Frontal cortex (tissue), 4 donors: Measurements from ENCODE around the gene CENPU. TPM values are rescaled to one million over a fixed set of nuclear protein-coding genes. Genes with fewer than 3 reads are reported as not detected.

Source experiments
- DNase-seq, 2 donors: peaks; one replicate each; pipeline ENCODE4 v3.0.0; 2012; ENCODE audit warnings: low spot score in 2 of 2
- FAIRE-seq: peaks from 2 replicates; lab custom pipeline; 2012; peaks lifted over from hg19 to GRCh38; lab: Jason Lieb, UNC
- total RNA-seq: library from RNA; depleted of rRNA; stranded (reverse); fragments of >200 nt; gene quantifications from one replicate; pipeline ENCODE4 v1.2.3, GENCODE V29; 2014
- donor health status: control.
- donor health status: control.
- donor health status: control.

CENPU gene
- total RNA-seq, 1 donor from 2014 or later = 6.1 TPM

GRCh38 chr4:184648313-184649025, 85.4 kb downstream of the CENPU start:
- DNase-seq (peak; percentile 33 to 49), FAIRE-seq (no peak)

- FAIRE-seq (no peak), DNase-seq (no peak)
These were observed 85.9 kb downstream of the CENPU start for GRCh38 chr4:184648054-184648312.

GRCh38 chr4:184647266-184648053, 86.4 kb downstream of the CENPU start:
- DNase-seq (no peak), FAIRE-seq (no peak)

GRCh38 chr4:184645904-184646610, 87.8 kb downstream of the CENPU start:
- no peak for FAIRE-seq
- no peak for DNase-seq

GRCh38 chr4:184644553-184645307, 89.2 kb downstream of the CENPU start:
- no peak for FAIRE-seq
- DNase-seq = no peak

Other genes with a start within 250 kb of the CENPU start
- gene CASP3, start 84.6 kb downstream of the CENPU start, total RNA-seq = 72.6 TPM
- gene PRIMPOL, start 84.4 kb downstream of the CENPU start, total RNA-seq = 49.3 TPM
- 43.2 TPM for gene ACSL1, start 91.9 kb upstream of the CENPU start, total RNA-seq